NAMALWA (cell line): ENCODE data around the gene CTNS.
A peak's percentile ranks its signal among the peaks of the same experiment; 100 is the strongest.

Source experiments
- DNase-seq: peaks from one replicate; pipeline ENCODE4 v3.0.0-alpha.2; 2015; ENCODE audit warnings: low spot score

Gene CTNS

DNA sequence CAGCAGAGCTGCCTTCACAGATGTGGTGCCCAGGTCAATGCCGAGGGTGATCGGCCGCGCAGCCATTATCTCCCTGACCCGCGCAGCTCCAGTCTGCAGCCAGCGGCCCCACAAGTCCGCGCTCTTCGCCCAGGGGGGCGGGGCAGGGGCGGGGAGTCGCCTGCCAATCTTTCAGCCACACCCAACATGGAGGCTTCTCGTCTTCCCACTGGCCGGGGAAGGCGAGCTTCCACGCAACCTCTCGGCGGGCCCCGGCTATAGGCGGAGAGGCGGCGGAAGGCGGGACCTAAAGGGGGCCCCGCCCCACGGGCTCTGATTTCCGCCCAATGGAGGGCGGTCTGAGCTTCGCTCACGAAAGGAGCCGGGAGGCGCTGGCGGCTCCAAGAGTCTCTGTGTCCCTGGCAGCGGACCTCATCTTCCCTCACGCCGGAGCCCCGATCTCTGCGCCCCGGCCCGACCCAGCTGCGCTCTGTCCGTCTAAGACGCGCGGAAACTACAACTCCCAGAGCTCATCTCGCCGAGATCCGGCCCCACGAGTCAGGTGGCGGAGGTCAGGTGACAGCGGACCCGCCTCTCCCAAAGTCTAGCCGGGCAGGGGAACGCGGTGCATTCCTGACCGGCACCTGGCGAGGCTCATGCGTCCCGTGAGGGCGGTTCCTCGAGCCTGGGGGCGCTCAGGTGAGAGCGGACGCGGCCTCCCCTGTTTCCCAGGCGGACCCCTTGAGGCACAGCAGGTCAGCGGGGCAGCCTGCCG, at the start of gene CTNS, which contains the start of gene SHPK:
TSS of gene CTNS (plus strand) at position 607 of the 754 bp plus-strand sequence. CDS start 3,447 bp downstream, outside the sequence.
TSS of gene SHPK (minus strand) at position 97 of the 754 bp plus-strand sequence. CDS start at position 66, 31 bp downstream.
- DNase-seq, result peak; percentile 92

- no peak for DNase-seq
These were observed 46.8 kb upstream of the CTNS start for GRCh38 chr17:3589784-3590183.

DNA sequence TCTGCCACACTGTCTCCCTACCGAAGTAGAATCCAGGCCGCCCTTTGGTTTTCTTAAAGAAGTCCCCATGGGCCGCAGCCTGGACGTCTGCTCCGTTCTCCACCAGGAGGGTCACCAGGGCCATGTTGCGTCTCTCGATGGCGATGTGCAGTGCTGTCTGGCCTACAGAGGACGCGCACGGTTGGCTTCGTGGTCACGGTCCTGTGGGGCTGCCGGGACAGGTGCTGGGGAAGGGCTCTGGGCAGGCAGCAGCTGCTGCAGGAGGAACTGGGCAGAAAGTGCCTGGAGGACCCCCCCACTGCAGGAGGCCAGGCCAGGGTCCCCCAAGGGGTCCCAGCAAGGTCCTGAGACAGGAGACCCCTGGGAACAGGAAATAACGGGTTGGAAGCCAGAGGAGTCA, 46.3 kb upstream of the CTNS start:
- DNase-seq, result peak; percentile 20

DNA sequence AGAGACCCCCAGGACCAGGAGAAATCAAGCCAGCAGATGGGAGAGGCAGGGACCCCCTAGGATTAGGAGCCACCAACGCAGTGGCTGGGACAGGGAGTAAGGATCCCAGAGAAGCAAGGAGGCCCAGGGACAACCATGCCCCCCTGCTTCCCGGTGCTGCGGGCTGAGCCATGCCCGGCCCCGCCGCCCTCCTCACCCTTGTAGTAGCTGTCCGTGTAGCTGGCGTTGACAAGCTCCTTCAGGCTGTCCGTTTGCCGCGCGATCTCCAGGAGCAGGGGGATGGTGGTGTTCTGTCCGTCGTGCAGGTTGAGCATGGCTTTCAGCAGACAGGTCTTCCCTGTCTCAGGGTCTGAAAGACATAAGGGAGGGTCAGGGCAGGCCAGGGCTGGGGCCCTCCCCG, 45.8 kb upstream of the CTNS start:
- DNase-seq, result no peak

GRCh38 chr17:3592216-3592860, 44.2 kb upstream of the CTNS start:
- no peak for DNase-seq

DNA sequence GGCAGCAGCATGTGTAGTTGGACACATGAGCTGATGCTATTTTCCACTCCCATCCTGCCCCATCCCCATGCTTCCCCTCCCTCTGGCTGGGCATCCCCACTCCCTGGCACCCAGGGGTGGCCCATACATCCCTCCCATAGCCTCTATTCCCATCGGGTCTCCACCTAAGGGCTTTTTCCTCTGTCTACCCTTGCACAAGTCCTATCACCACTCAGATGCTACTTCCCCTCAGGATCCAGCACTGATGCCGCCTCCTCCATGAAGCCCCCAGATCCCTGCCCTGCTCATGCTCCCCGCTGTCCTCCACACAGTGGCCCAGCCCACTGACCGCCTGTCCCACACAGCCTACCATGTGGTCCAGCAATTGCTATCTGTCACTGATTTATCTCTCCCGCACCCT, 43.2 kb upstream of the CTNS start:
- DNase-seq, result no peak

GRCh38 chr17:3594051-3594800, 42.3 kb upstream of the CTNS start:
- DNase-seq, result no peak

DNA sequence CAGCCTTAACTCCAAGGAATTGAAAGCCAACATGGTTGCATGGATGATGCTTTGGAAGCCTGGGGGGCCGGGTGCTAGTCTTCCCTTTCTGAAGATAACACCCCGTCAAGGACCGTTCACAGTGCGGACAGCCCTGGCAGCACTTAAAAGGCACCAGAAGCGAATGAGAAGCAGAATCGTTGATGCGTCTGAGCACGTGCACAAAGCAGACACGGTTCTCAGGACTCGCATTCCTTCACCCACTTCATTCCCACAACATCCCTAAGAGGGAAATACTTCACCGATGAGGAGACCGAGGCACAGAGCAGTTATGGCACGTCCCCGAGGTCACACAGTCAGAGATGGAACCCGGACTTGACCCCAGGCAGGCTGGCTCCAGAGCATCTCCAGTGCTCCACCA, 41.6 kb upstream of the CTNS start:
- no peak for DNase-seq

DNA sequence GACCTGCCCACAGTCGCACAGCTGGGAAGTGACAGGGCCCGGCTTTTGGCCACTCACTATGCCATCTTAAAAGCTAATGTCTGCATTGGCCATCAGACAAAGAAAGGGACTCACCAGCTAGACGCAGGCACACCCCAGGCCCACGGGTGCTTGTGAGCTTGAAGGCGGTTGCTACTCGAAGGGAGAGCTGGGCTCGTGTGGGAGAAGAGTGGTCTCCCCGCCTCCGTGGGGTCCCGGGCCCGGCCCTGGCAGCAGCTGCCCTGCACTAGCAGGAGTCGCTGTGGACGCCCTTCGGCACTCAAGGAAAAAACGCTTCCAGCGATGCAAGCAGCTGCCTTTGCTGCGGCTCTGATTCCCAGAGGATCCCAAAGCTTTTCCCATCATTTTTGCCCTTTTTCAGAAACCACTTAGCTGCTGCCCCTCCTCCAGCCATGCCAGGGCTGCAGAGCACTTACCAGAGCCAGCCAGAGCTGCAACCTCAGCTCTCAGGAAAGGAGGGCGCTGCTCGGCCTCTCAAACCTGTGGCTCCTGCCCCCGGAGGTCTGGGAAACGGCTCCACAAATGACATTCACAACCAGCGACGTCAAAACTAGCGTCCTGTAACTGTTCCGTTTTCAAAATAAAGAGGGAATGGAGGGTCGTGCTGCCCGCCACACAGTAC, 39.6 kb upstream of the CTNS start:
- no peak for DNase-seq

GRCh38 chr17:3598078-3598477, 38.5 kb upstream of the CTNS start:
- DNase-seq, result no peak

DNA sequence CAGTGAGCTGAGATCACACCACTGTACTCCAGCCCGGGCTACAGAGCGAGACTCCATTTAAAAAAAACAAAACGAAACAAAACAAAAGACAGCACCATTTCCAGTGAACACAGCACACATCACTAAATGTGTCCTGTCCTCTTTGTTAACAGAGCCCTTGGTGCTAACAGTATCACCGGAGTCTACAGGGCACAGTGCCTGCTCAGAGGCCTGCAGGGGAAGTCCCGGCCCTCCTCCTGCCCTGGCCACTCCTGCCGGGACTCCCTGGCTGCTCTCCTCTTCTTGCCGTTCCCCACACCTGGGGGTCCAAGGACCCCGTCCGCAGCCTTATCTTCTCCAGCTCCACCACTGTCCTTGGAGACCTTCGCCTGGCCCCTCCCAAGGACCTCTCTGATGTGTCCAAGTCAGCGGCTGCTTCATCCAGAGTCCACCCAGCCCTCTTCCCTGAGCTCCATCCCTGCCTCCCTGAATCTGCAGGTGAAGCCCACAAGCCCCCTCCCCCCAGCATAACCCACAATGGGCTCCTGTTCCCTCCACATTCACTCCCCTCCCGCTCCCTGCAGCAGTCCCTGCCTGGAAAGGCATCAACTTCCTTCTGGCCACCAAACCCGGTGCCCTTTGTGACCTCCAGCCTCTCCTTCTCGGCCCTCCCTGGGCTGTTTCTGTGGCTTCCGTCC, 35.9 kb upstream of the CTNS start:
- no peak for DNase-seq

- peak; percentile 52 for DNase-seq
These were observed 34.1 kb upstream of the CTNS start for GRCh38 chr17:3602499-3602898.

DNA sequence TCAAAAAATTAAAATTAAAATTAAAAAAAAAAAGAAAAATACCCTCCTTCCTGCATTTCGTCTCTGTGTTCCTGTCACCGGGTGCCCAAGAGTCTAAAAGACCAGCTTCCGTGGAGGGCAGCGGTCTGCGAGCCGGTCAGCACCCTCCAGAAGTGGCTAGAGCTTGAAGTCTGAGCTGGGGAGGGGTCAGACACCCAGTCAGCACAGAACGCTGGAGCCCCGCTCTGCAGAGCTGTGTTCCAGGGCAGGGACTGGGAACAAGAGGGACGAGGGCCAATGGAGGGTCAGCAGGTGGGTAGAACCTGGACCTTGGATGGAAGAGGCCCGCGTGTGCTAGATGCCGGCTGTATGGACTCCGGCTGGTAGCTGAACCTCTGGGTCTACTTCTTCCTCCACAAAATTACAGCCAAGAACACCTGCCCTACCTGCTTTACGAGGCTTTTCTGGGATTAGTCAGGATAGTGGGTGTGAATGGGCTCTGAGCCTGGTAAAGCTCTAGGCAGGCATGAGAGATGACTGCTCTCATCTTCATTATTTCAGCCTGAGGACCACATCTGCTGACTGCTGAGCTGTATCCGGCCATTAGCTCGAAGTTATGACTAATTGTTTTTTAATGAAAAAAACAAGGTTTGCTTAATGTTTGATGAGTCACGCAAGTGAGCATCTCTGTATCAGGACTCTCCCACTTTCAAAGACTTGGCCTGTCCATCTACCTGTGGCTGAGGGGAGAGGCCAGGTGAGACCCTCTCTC, 33.3 kb upstream of the CTNS start:
- no peak for DNase-seq

GRCh38 chr17:3603870-3604259, 32.7 kb upstream of the CTNS start:
- DNase-seq, result no peak

GRCh38 chr17:3609689-3610088, 26.9 kb upstream of the CTNS start:
- no peak for DNase-seq

GRCh38 chr17:3610523-3610922, 26.0 kb upstream of the CTNS start:
- no peak for DNase-seq

GRCh38 chr17:3613124-3613523, 23.4 kb upstream of the CTNS start:
- no peak for DNase-seq

- no peak for DNase-seq
These were observed 21.2 kb upstream of the CTNS start for GRCh38 chr17:3615160-3615870.

GRCh38 chr17:3621146-3621720, 15.3 kb upstream of the CTNS start:
- DNase-seq, result no peak

- no peak for DNase-seq
These were observed 13.5 kb upstream of the CTNS start for GRCh38 chr17:3622977-3623594.
